HG03558 (cell line): ENCODE data around the gene RBMS3.

ENCODE experiments used
- ATAC-seq: cut with Tn5 transposase; IDR thresholded peaks from one replicate; pipeline ENCODE4 v1.9.1; 2021; ENCODE audit warnings: moderate number of reproducible peaks; ENCODE audit not compliant: unreplicated experiment; ENCODE audit errors: extremely low read depth

RBMS3 gene

DNA sequence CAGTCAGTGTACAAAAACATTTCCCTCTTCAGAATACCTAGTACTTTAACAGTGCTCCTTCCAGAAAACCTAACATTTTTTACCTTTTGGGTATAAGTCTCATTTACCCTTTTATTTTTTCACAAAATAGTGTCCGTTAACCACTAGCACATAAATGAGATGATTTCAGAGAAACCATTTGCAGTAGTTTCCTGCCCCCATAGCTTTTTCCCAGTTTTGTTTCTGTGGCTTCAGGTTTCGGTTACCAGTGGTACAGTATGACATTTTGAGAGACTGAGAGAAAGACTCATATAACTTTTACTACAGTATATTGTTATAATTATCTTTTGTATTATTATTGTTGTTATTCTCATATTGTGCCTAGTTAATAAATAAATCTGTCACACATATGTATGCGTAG lies 6.2 kb upstream of the RBMS3 start:
- ATAC-seq: no peak

DNA sequence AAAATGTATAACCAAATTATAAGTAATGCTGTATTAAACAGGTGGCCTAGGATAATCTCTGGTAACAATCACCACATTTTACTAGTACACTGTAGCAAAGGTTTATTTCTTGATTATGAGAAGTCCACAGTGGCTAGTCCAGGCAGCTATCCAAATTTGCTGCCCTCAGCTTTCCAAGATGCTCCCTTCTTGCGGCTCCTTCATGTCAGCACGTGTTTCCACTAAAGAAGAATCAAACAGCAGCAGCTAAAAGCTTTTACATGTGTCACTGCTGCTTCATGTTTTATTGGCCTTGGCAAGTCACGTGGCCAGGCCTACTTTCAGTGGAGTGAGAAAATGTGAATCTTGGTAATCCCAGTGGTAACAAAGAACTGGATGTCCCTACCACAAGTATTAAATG lies 5.6 kb upstream of the RBMS3 start:
- ATAC-seq: no peak

DNA sequence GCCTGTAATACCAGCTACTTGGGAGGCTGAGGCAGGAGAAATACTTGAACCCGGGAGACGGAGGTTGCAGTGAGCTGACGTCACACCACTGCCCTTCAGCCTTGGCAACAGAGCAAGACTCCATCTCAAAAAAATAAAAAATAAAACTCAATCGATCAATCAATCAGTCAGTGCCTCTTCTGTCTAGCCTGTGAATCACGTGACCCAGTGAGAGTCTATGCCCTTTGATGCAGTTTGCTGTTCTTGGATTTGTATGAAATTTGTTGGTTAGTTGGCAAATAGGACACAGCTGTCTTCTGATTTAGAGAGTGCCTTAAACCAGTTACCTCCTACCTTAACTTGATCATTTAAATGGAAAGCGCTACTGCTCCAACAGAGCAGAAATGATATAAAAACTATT lies 3.6 kb upstream of the RBMS3 start:
- ATAC-seq: no peak

DNA sequence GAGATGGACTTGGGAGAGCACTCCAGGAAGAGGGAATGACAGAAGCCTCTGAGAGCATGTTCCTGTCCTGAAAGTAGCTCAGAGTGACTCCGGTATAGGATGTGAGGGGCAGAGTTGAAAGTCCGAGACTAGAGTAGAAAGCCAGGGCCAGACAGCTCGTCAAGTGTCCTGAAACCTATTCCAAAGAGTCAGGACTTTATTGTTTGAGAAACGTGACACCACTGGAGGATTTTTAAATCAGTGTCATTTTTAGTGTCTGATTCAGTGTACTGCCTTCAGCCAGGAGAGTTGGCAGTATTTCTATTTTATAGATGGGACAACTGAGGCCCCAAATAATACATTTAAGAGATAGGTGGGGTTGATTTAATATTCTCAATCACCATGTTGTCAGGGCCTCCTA lies 1.6 kb upstream of the RBMS3 start:
- no peak for ATAC-seq

DNA sequence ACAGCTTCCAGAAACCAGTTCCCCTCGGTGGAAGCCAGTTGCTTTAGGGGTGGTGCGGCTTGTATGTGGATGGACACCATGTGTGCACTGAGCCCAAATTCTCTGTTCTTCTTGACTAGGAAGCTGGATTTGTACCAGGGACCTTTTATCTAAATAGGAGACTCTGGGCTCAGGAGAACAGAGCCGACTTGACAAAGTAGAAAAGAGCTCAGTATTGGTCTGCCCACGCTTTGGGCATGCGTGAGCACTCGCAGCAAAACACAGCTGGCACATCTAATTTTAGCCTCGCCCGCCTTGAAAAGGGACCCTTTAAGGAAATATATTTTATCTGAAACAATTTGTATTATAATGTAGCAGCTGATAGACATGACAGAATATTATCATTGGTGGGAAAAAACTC lies 1.1 kb upstream of the RBMS3 start:
- ATAC-seq: no peak

DNA sequence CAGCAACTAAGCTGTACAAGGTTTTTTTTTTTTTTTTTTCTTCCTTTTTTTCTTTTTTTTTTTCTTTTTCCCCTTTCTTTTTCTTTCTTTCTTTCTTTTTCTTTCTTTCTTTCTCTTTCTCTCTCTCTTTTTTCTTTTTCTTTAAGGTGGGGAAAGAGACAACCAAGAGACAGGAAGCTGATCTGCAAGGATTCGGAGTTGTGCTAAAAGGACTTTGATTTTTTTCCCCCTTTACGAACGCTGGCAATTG lies 148 bp downstream of the RBMS3 start:
- ATAC-seq: no peak

DNA sequence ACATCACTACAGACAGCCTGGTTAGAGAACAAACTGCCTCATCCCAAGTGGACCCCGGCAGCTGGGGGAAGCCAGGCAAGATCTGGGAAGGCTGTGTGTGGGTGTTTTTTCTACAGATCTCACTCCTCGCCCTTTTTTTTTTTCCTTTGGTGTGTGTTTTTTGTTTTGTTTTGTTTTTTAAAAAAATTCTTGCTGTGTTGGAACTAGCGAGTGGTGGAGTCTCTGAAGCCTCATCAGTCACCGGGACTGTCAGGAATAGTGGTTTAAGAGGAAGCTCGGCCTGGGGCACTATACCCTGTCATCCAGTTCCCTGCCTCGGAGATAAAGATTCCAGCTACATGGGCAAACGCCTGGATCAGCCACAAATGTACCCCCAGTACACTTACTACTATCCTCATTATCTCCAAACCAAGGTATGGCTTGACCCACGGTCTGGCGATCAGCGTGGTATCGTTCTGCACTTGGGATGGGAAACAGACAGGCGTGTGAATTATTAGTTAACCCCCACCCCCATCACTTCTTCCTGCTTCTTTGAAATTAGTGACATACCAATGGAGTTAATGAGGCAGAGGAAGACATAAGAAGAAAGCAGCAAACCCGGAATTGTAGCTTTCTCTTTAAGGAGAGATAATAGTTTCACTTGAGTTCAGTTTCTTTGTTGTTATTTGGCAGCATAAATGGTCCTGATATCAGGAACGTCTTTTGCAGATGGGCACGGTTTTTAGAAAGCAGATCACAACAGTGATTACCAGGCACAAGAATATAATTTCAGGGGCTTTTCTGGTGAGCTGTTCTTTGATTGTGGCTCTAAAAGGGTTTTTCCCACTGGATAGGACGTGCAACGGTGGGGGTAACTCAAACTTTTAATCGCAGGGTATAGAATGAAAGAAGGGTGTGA lies 722 bp downstream of the RBMS3 start:
- ATAC-seq: peak; percentile 63

DNA sequence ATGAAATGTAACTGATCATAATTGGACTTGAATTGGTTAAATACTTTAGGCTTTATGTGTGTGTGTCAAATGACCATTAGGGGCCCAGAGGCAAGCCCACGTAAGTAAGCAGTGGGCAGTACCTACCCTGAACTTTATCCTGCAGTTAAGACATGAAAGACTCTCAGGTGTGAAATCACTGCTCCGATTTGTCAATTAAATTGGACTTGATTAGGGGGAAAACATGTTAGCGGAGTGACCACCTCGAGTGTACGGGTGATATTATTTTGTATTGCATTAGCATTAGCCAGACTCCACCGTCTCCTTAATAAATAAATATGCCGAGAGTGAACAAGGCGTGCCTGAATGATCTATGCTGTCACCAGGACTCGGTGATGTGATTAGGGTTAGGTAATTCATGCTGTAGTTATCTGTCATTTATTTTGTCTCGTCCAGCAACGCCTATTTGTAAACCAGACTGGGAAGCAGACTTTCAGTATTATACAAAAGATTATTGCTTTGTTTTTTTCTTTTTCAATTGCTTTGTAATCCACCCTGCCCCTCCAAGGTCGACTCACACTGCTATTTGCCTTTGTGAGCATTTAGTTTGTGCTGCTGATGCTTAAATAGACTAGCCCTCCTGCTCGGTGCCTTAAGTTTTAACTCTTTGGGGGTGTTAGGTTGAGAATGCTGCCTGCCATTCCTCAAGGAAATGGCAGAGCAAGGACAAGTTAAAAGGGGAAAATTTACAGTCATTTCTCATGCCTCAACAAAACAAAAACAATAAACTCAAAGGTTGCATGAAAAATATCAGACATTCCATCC lies 1.8 kb downstream of the RBMS3 start:
- no peak for ATAC-seq

DNA sequence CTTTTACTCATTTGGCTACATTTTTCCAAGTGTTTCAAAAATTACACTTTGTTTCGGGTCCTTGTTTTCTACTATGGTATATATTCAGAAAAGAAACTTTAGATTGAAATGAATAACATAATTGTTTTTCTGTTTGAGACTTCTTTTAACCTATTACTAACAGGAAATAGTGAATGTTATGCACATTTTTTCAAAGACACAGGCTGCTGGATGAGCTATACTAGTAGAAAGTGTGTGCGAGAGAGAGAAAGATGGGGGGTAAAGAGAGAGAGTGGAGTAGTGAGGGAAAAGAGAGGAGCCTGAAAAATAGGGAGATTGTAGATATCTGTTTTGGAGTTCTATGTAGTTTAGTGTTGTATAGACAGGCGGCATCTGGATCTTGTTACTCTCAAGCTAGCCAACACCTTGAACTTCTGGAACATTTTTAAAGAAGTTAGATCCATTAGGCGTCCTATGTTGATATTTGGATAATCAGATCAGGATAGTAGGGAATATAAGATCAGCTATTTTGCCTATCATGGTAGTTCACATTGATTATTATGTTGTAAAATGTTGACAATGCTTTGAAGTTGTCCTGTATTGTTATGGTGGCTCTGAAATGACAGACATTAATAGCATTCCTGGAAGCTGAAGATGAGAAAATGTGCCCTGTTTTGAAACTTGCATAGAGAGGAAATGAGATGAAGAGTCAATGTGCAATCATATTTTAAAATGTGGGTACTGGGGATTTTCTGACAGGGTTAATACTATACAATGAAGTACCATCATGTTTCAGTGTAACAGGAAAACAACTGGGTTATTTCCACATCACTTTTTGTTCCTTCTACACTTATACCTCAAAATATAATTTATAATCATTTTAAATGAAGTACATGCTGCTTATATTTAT lies 2.6 kb downstream of the RBMS3 start:
- ATAC-seq: no peak

DNA sequence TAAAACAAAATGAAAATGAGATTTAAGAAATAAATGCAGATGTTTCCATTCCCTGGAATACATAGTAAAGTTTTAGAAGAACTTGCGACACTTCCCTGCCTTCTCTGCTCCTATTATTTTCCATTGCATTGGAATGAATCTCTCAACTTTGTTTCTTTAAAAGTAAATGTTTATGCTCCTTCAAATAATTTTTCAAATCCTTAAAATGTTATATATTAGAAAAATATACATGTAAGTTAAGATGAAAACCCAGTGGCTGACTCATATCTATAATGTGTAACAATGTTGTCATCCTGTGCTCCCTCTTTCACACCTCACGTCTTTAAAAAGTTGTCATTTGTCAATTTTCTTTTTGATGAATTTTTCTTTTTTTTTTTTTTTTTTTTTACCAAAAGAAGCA lies 3.6 kb downstream of the RBMS3 start:
- no peak for ATAC-seq

DNA sequence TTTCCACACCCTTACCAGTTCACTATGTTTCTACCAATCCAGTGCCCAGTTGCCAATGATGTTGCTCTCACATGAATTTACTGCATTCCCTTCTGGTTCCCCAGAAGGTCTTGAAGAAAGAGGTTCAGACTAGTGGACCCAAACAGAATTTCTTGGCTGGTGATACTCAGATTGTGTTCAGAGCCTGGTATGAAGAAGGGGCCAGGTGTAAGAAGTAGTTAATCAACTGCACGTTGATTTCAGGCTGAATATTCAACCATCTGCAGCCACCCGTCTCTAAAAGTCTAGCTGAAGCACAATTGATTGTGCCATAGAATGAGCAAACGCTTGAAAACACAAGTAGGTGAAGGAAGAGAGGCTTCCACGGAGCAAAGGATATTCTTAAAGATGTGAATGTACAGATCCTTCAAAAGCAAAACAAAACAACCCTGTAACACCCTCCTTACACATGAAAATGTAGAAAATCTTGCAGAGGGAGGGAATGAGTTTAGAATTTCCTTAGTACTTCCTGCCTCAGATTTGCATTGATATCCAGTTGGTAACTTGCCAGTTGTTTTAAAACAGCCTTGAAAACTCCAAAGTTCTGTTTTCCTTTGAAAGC lies 4.7 kb downstream of the RBMS3 start:
- no peak for ATAC-seq

DNA sequence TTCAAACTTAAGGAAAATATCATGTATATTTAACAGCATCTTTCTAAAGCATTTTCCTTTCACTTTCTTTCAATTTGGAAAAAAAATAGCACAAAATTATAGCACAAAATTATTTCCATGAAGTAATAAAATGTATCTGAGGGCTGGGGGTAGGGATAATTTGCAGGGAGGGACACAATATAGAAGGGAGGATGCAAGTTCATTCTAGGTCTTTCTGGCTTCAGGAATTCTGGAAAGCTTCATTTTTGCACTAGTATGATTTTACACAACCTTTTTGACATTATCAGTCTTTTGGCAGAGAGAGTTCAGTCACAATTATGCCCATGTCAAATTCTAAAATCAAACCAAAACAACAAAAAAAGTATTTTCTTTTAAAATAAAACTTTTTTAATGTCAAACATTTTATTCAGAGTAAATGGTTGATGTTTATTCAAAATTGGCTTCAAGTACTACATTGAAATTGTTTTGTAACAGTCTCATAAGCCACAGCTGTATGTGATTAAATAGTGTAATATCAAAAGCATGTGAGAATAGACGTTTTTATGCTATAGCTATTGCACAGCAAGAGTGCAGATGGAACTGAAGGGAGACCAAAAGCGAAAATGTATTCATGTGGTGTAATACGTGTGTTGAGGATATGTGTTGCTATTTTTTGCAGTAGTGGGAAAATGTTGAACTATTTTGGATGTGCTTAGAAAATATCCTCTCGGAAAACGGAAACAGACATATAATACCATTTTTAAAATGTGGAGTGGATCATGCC lies 5.8 kb downstream of the RBMS3 start:
- no peak for ATAC-seq

DNA sequence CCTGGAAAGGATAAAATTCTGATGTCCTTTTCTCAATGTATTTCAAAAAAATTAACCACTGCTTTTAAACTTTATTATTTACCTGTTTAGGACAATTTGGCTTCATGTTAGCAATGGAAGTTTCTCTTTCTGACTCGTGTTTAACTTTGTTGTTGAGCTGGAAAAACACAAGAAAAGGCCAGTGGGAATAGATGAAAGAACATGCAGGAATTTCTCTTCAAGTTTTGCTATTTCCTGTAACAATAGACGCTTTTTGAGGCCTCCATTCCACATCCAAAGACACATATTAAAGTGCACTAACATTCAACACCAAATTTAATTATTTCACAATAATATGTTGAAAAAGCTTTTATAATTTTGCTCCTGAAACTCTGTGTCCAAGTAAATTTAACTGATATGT lies 9.7 kb downstream of the RBMS3 start:
- ATAC-seq: no peak

DNA sequence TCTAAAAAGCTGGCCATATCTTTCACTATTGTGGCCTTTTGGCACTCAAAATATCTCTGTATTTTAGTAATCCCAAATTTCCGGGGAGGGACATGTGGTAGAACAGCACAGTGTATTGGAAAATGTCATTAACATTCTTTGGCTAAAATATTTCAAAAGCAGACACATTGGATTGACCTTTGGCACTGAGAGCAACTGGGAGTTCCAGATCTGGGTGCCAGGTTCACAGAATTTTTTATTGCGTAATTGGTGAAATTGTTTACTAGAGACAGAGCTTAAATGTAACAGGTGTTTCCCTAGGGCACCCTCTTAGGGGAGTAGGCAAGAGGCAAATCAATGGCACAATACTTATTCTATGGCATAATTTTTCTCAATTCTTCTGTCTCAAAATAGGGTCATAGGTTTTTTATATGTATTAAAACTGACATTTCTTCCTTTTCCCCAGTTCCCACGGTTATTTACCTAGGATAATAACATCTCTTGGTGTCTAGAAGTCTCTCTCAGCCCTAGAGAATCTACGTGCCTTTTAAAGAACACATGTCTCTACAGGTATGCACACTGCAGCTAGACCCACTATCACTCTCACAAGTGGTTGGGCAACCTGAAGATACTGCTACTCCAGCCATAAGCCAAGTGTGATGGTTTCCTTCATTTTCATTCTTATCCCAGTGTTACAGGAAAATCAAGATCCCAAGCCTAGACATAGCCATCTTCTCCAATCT lies 10.6 kb downstream of the RBMS3 start:
- no peak for ATAC-seq

DNA sequence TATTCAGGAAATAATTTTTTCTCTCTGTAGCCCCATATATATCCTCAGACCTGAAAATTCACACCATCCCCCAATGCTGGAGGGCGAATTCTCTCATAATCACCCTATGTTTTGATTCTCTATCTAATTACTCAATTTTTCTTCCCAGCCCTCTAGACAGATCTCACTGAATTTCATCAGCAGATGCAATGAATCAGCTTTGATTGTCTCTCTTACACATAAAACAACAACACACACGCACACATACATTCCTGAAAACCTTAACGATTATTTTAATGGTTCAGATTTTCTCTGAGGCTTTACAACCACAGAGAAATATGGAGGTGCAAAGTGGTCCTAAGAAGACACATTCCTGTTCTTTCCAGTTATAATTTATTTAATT lies 11.1 kb downstream of the RBMS3 start:
- ATAC-seq: no peak

DNA sequence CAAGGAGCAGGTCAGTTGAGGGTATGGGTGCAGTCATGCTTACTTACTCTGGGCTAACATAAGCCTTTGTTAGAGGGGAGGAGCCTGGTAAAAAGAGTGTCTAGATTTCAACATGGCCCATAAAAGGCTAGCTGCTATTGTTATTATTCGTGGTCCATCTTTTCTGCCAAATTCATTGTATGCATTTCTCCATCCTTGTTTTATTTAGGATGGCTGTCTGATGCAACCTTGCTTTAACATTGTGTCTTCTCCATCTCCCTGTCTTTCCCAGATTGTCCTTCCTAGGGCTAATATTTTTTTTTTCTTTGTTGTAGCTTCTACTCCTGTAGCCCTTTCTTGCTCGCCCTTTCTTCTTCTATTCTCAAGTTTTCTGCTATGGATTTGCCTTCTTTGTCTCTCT lies 12.6 kb downstream of the RBMS3 start:
- no peak for ATAC-seq

DNA sequence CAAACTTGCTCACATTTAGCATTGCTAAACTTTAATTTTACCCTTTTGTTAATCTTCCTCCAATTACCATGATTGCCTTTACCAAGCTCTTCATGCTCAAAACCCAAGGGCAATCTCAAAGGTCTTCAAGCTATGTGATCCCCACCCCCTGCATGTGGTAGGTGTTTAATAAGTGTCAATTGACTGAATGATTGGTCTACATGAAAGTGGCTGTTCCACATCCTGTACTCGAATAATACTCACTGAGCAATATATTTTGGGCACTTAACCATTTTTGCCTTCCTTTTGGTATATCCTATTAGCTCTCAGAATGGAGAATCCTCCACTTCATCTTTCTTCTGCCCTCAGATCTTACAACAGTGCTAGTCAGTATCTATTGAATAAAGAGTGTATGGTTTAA lies 17.1 kb downstream of the RBMS3 start:
- ATAC-seq: no peak

DNA sequence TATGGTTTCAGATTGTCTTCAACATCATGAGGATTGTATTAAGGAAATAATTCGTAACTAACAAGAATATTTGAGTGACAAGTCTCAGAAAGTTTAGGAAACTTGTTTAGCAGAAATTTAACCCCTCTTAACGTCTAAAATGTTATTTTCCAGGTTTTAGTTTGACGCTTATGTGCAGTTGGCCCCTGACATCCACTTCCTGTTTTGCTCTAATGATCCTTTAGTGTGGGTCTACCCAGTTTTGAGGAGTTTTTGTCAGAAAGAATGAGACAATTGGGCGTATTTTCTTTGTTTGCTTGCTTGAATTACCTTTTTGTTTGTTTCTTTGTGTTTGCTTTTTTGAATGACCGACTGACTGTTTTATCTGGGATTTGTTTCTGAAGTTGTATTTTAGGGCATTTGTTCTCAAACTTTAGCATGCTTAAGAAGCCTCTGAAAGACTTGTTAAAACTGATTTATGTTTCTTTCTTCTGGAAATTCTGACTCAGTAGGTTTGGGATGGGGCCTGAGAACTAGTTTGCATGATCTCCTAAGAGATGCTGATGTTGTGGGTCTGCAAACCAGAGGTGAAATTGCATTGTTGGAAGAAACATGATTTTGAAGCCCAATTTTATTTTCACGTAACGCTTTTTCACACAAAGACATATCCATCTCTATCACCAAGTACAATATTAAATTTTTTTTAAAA lies 20.6 kb downstream of the RBMS3 start:
- ATAC-seq: no peak

DNA sequence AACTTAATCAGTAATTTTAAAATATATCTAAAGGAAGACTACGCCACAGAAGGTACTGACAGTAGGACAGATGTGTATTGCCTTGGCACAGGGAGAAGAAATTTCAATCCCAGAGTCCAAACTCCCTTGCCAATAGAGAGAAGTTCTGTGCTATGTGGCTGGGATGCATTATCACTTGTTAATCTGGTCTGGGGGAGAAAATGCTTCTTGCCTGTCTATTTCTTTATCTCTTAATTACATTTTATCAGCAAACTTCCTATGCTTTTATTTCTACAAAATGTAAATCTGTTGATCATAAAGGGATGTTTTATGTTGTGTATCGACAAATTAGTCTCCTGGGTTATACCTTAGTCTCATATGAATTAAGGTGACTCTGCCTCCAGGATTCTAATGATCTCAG lies 21.7 kb downstream of the RBMS3 start:
- no peak for ATAC-seq
